GM12878 (cell line): Measurements from ENCODE around the gene FAM187B. TPM values are rescaled to one million over a fixed set of nuclear protein-coding genes. Genes with fewer than 3 reads are reported as not detected.

Experiments used
- ATAC-seq: fragments of 200-7000 bp; cut with Tn5 transposase; 3 replicates; pipeline ENCODE4 v1.9.1; 2020; ENCODE audit warnings: mild to moderate bottlenecking, moderate library complexity
- BruUV-seq: library from RNA; stranded (reverse); fragments of 400-500 nt; replicated peaks from 2 replicates; lab custom pipeline; 2021; lab: Mats Ljungman, UMichigan
- CTCF ChIA-PET: fragments of 300-600 bp; sonication (Branson Sonifier 250); formaldehyde crosslinking; extraction: SDS; loops from one replicate; lab custom pipeline; 2021; ENCODE audit warnings: inconsistent platforms; lab: Yijun Ruan, JAX
- POLR2A ChIA-PET: fragments of 350-600 bp; formaldehyde crosslinking; extraction: SDS; loops from one replicate; lab custom pipeline; 2021; ENCODE audit warnings: inconsistent platforms; lab: Charles Lee
- RAD21 ChIA-PET: fragments of 300-600 bp; sonication (Branson Sonifier 250); formaldehyde crosslinking; loops from one replicate; lab custom pipeline; 2023; ENCODE audit warnings: antibody characterized with exemption; ENCODE audit not compliant: unreplicated experiment; lab: Charles Lee
- SMC1A ChIA-PET: fragments of 300-600 bp; sonication (Branson Sonifier 250); formaldehyde crosslinking; loops from one replicate; lab custom pipeline; 2023; ENCODE audit not compliant: unreplicated experiment, uncharacterized antibody; lab: Charles Lee
- DNase-seq: peaks from one replicate; pipeline ENCODE4 v3.0.0-alpha.2; 2011; ENCODE audit warnings: low read depth, low spot score
- FAIRE-seq: peaks from 3 replicates; lab custom pipeline; 2011; peaks lifted over from hg19 to GRCh38; lab: Jason Lieb, UNC
- H2AFZ ChIP-seq: 2 replicates; pipeline ENCODE4 v1.6.0; 2011; ENCODE audit warnings: low read depth, low read length, control low read depth; ENCODE audit not compliant: control insufficient read depth
- H3K27ac ChIP-seq: 2 replicates; pipeline ENCODE4 v1.5.1; 2011; ENCODE audit warnings: control low read depth; ENCODE audit not compliant: control insufficient read depth, insufficient read depth
- H3K27me3 ChIP-seq, 2 experiments: replicated peaks in 1 of 2; 2 replicates each; pipeline versions ENCODE4 v1.6.0 to v1.6.1; 2011; ENCODE audit warnings: low read length in 1 of 2; ENCODE audit not compliant: control insufficient read depth in 2 of 2, insufficient read depth in 2 of 2
- H3K36me3 ChIP-seq, 2 experiments: 2 replicates each; pipeline ENCODE4 v1.5.1; 2011; ENCODE audit warnings: low read length in 1 of 2; ENCODE audit not compliant: control insufficient read depth in 2 of 2, insufficient read depth in 2 of 2
- H3K4me1 ChIP-seq: 2 replicates; pipeline ENCODE4 v1.6.1; 2011; ENCODE audit warnings: mild to moderate bottlenecking, low read length, moderate library complexity, mixed read lengths; ENCODE audit not compliant: control insufficient read depth, insufficient read depth
- H3K4me2 ChIP-seq: 2 replicates; pipeline ENCODE4 v1.6.0; 2011; ENCODE audit warnings: control low read depth; ENCODE audit not compliant: control insufficient read depth, insufficient read depth
- H3K4me3 ChIP-seq: fragments of 200-600 bp; sonication (generic); 2 replicates; pipeline ENCODE4 v1.5.1; 2016
- H3K79me2 ChIP-seq: 2 replicates; pipeline ENCODE4 v1.6.0; 2011; ENCODE audit warnings: low read length; ENCODE audit not compliant: control insufficient read depth, insufficient read depth
- H3K9ac ChIP-seq: 2 replicates; pipeline ENCODE4 v1.8.0; 2011; ENCODE audit warnings: low read length, control low read depth, mixed read lengths; ENCODE audit not compliant: control insufficient read depth, insufficient read depth
- H3K9me3 ChIP-seq: replicated peaks from 3 replicates; pipeline ENCODE4 v1.5.1; 2011; ENCODE audit warnings: mild to moderate bottlenecking, low read length; ENCODE audit not compliant: control insufficient read depth, insufficient read depth
- H4K20me1 ChIP-seq: 2 replicates; pipeline ENCODE4 v1.6.0; 2011; ENCODE audit not compliant: control insufficient read depth, insufficient read depth
- ASH2L ChIP-seq: fragments of 300-600, 200-600 bp; sonication (generic); IDR thresholded peaks from 2 replicates; pipeline ENCODE4 v1.6.1; 2017; ENCODE audit warnings: low read depth, mild to moderate bottlenecking, borderline replicate concordance
- BACH1 ChIP-seq: fragments of 450-650 bp; IDR thresholded peaks from 2 replicates; pipeline ENCODE4 v1.6.1; 2017; ENCODE audit warnings: mild to moderate bottlenecking, borderline replicate concordance
- BRCA1 ChIP-seq: IDR thresholded peaks from 2 replicates; pipeline ENCODE4 v1.6.1; 2011; ENCODE audit warnings: low read depth, low read length, improper control_type of control experiment
- CHD1 ChIP-seq: IDR thresholded peaks from 2 replicates; pipeline ENCODE4 v1.6.1; 2012; ENCODE audit warnings: low read depth, low read length, improper control_type of control experiment
- CHD2 ChIP-seq: IDR thresholded peaks from 2 replicates; pipeline ENCODE4 v1.6.1; 2011; ENCODE audit warnings: low read depth, low read length, improper control_type of control experiment, borderline replicate concordance
- CHD4 ChIP-seq: fragments of 200-600 bp; sonication (generic); IDR thresholded peaks from 2 replicates; pipeline ENCODE4 v1.6.1; 2016; ENCODE audit warnings: mild to moderate bottlenecking
- EGR1 ChIP-seq, 2 experiments: IDR thresholded peaks; 1 replicate in 1 of 2; 2 replicates in 1 of 2; pipeline ENCODE4 v1.6.1; 2011 to 2012; ENCODE audit warnings: low read depth in 2 of 2, low read length in 2 of 2, borderline replicate concordance in 1 of 2, mild to moderate bottlenecking in 1 of 2, moderate library complexity in 1 of 2
- ESRRA ChIP-seq: IDR thresholded peaks from 2 replicates; pipeline ENCODE4 v1.6.1; 2012; ENCODE audit warnings: mild to moderate bottlenecking, low read length, improper control_type of control experiment
- IKZF1 ChIP-seq: fragments of 450-650 bp; conservative IDR thresholded peaks from 2 replicates; pipeline ENCODE4 v1.6.1; 2017; ENCODE audit warnings: antibody characterized with exemption, mild to moderate bottlenecking
- JUNB ChIP-seq: IDR thresholded peaks from 2 replicates; pipeline ENCODE4 v1.6.1; 2016; ENCODE audit warnings: antibody characterized with exemption, mild to moderate bottlenecking
- KDM1A ChIP-seq: fragments of 200-600 bp; sonication (generic); IDR thresholded peaks from 2 replicates; pipeline ENCODE4 v1.6.1; 2016; ENCODE audit warnings: borderline replicate concordance
- NFIC ChIP-seq: IDR thresholded peaks from 2 replicates; pipeline ENCODE4 v1.6.1; 2012; ENCODE audit warnings: low read depth, mild to moderate bottlenecking, inconsistent platforms, low read length, moderate library complexity
- PAX5 ChIP-seq: IDR thresholded peaks from 2 replicates; pipeline ENCODE4 v1.6.1; 2011; ENCODE audit warnings: low read depth, low read length, borderline replicate concordance
- PML ChIP-seq: IDR thresholded peaks from 2 replicates; pipeline ENCODE4 v1.6.1; 2012; ENCODE audit warnings: low read length, inconsistent platforms
- POLR2AphosphoS5 ChIP-seq: IDR thresholded peaks from 2 replicates; pipeline ENCODE4 v1.6.1; 2011; ENCODE audit warnings: mild to moderate bottlenecking, low read length, inconsistent platforms
- RB1 ChIP-seq: fragments of 450-650 bp; formaldehyde crosslinking; IDR thresholded peaks from 2 replicates; pipeline ENCODE4 v1.6.1; 2017; ENCODE audit warnings: mild to moderate bottlenecking, borderline replicate concordance
- SPI1 ChIP-seq: IDR thresholded peaks from 2 replicates; pipeline ENCODE4 v1.6.1; 2011; ENCODE audit warnings: low read depth, mild to moderate bottlenecking, low read length, moderate library complexity, borderline replicate concordance; ENCODE audit not compliant: insufficient read depth
- TCF7 ChIP-seq: IDR thresholded peaks from 2 replicates; pipeline ENCODE4 v1.6.1; 2014; ENCODE audit warnings: antibody characterized with exemption, borderline replicate concordance
- ZNF384 ChIP-seq: IDR thresholded peaks from 2 replicates; pipeline ENCODE4 v1.6.1; 2012; ENCODE audit warnings: low read depth, mild to moderate bottlenecking, low read length, improper control_type of control experiment, borderline replicate concordance
- WGBS: methylation state at CpG from one replicate; pipeline ENCODE4 v1.1.6; 2016; ENCODE audit warnings: low lambda C conversion rate; ENCODE audit not compliant: insufficient replicate concordance, insufficient coverage; ENCODE audit errors: missing lambda C conversion rate; 5-methylcytosine and 5-hydroxymethylcytosine counted together
- in situ Hi-C: fragments of 300-500 bp; cut with MboI; formaldehyde crosslinking; loops from 9 replicates; pipeline ENCODE4 v1.14.3; 2018; ENCODE audit warnings: mixed read lengths
- intact Hi-C: fragments of 100-400 bp; cut with micrococcal nuclease; formaldehyde crosslinking; loops from one replicate; pipeline ENCODE4 v1.14.2; 2022; ENCODE audit not compliant: unreplicated experiment
- polyA plus RNA-seq, 11 experiments: library from polyadenylated mRNA; depleted of rRNA in 4 of 11; unstranded in 6 of 11; stranded (reverse) in 5 of 11; fragments of >200 nt; fragmentation: Nextera tagmentation in 4 of 11; fragmentation: Illumina TruSeq in 1 of 11; extraction: Ambion mirVana in 4 of 11; extraction: Trizol in 1 of 11; gene quantifications; 1 replicate in 1 of 11; 2 replicates in 10 of 11; pipeline versions ENCODE4 v1.2.1 to v1.2.3, GENCODE V29; 2011 to 2016; ENCODE audit warnings: inconsistent platforms in 2 of 11, missing spikeins in 2 of 11, low read depth in 1 of 11
- total RNA-seq, 4 experiments: library from RNA; depleted of rRNA in 3 of 4; stranded (reverse); fragments of >200 nt in 3 of 4; fragmentation: Illumina TruSeq in 1 of 4; extraction: Trizol in 1 of 4; gene quantifications; 2 replicates each; pipeline versions ENCODE4 v1.2.1 to v1.2.3, GENCODE V29; 2013 to 2021
- TF ChIP-seq, protein P1 (sequence below), 3 experiments: IDR thresholded peaks in 2 of 3; conservative IDR thresholded peaks in 1 of 3; 2 replicates each; pipeline ENCODE4 v1.5.1; 2011; ENCODE audit warnings: low read depth in 3 of 3, low read length in 3 of 3, mild to moderate bottlenecking in 3 of 3, control low read depth in 2 of 3, moderate library complexity in 2 of 3, inconsistent platforms in 1 of 3, mixed read lengths in 1 of 3; ENCODE audit not compliant: control insufficient read depth in 2 of 3, insufficient read depth in 1 of 3; ENCODE audit errors: extremely low read depth in 1 of 3

FAM187B gene
- total and polyA plus RNA-seq, 10 of the 15 experiments (the other 5 are each of a cell fraction or from before 2014, with no cell fraction given), result 0.05 TPM; not detected in 9

DNA sequence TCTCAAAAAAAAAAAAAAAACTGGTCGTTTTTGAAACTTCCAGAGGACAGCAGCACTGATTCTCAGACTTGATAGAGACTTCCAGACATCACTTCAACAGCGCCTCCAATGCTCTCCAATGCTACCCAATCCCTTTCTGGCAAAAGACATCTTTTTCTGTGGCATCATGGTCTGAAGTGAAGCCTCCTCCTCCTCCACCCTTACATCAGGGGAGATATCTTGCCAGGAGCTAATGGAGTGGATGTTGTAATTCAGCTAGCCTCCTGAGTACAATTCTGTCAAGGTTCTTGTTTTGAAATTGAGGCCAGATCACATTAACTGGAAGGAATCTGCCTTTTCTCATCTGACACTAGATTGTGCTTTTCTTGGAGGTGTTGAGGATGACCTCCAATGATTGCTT lies 49.8 kb downstream of the FAM187B start:
- Histone ChIP-seq H2AFZ (no peak overlapping the region), H3K27me3 (no peaks in the 10 kb centered on the region), H3K4me3 (no peak overlapping the region), H3K4me1 (no peaks in the 10 kb centered on the region), H3K36me3 (no peaks in the 10 kb centered on the region), H3K4me2 (no peak overlapping the region), H3K27ac (no peak overlapping the region), H3K9me3 (peaks cover 7% of the 10 kb centered on the region), H3K79me2 (no peaks in the 10 kb centered on the region), H4K20me1 (no peaks in the 10 kb centered on the region), H3K9ac (no peak overlapping the region)
- ChIA-PET SMC1A (interaction anchor here (1.9 kb wide), 1 partner anchor 25 kb away, joined by 5 read pairs; no protein-coding TSS in a partner anchor), POLR2A (interaction anchor here (0.5 to 1.5 kb wide), 3 partner anchors 12 to 110 kb away, joined by 3 to 6 read pairs (median 3); no protein-coding TSS in a partner anchor), CTCF (interaction anchor here (1.0 to 1.5 kb wide), 3 partner anchors 25 to 43 kb away, joined by 3 to 5 read pairs (median 4); no protein-coding TSS in a partner anchor), RAD21 (no interaction called here)
- no peak for ATAC-seq
- no peak for FAIRE-seq
- intact Hi-C loops (no loop called here), in situ Hi-C loops (no loop called here)
- no peak for TF ChIP-seq BRCA1
- no peak for TF ChIP-seq CHD4
- TF ChIP-seq, protein P1, sequence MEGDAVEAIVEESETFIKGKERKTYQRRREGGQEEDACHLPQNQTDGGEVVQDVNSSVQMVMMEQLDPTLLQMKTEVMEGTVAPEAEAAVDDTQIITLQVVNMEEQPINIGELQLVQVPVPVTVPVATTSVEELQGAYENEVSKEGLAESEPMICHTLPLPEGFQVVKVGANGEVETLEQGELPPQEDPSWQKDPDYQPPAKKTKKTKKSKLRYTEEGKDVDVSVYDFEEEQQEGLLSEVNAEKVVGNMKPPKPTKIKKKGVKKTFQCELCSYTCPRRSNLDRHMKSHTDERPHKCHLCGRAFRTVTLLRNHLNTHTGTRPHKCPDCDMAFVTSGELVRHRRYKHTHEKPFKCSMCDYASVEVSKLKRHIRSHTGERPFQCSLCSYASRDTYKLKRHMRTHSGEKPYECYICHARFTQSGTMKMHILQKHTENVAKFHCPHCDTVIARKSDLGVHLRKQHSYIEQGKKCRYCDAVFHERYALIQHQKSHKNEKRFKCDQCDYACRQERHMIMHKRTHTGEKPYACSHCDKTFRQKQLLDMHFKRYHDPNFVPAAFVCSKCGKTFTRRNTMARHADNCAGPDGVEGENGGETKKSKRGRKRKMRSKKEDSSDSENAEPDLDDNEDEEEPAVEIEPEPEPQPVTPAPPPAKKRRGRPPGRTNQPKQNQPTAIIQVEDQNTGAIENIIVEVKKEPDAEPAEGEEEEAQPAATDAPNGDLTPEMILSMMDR (IDR thresholded peaks at IDR 0.05 in 2 of 3, conservative IDR thresholded peaks at IDR 0.05 in 1 of 3; ENCODE audit: control insufficient read depth in 2 of 3, extremely low read depth in 1 of 3, insufficient read depth in 1 of 3, low read depth in 3 of 3, low read length in 3 of 3), result no peak
- no peak for TF ChIP-seq CHD1
- TF ChIP-seq JUNB, result no peak
- TF ChIP-seq TCF7, result no peak
- no peak for TF ChIP-seq POLR2AphosphoS5
- no peak for TF ChIP-seq ZNF384
- TF ChIP-seq ESRRA, result no peak
- no peak for TF ChIP-seq EGR1 (IDR thresholded peaks at IDR 0.05; ENCODE audit: borderline replicate concordance in 1 of 2, low read depth in 2 of 2, low read length in 2 of 2)
- TF ChIP-seq ASH2L, result no peak
- TF ChIP-seq IKZF1, result no peak
- TF ChIP-seq SPI1, result no peak
- TF ChIP-seq BACH1, result no peak
- no peak for TF ChIP-seq KDM1A
- no peak for TF ChIP-seq CHD2
- no peak for TF ChIP-seq PML
- TF ChIP-seq RB1, result no peak
- TF ChIP-seq PAX5, result no peak
- no peak for TF ChIP-seq NFIC
- 47% methylated on average over 2 of the region's 2 CpGs for WGBS
- no TSS peak for BruUV-seq
- no peak for DNase-seq
